ENCODE measurements around the gene SLC51B.

The SLC51B gene

DNA sequence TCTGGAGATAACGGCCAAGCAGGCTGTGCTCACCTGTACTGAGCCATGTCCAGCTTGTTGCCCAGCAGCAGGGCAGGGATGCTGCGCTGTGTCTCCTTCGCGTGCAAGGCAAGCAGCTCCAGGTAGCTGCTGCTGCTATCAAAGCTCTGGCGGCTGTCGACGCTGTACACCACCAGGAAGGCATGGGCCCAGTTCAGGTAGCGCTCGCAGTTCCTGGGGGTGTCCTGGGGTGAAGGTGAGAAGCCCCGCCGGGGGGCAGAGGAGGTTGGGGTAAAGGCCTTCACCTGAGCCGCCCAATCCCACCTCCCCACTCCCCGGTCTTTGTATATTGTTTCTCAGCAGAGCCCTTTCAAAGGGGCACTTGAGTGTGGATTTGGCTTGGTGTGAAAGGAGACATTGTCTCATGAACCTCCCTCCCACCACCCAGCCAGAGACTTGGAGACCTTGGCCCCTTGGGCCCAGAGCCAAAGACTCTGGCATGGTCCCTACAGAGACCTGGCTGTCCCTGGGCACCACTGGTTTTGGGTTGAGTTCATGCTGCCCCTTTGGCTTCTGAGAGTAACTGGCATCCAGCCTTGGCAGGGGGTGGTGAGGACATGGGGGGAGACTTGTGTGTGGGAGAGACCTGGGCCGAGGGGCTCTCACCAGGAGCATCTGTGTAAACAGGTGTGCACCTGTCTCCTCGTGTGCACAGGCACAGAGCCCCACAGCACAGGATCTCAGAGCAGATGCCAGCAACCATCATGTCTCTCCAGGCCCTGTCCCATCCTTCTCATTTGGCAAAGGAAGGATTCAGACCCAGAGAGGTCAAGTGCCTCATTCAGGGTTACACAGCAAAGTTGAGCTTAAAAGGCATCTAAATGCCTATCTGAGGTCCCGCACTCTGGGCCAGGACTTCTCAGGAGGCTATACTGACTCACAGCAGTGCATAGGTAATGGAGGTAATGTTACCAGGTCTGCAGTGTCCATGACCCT, 13.5 kb downstream of the SLC51B start:
- Histone ChIP-seq H4K20me1 (ENCODE audit: insufficient read depth, low read length) (no peaks in the 10 kb centered on the region), H3K36me3 (replicated peaks; ENCODE audit: low read depth, low read length) (no peaks in the 10 kb centered on the region)

GRCh38 chr15:65059369-65059750, 14.2 kb downstream of the SLC51B start:
- Histone ChIP-seq H3K4me1 (ENCODE audit: low read length) (no peaks in the 10 kb centered on the region; the same call in 1 of the 2 replicates), H3K9ac (ENCODE audit: low read length) (no peak overlapping the region), H3K9me3 (ENCODE audit: insufficient read depth, low read length) (no peaks in the 10 kb centered on the region), H3K4me3 (ENCODE audit: low read length) (no peak overlapping the region), H3K27me3 (ENCODE audit: low read depth, low read length) (no peaks in the 10 kb centered on the region), H2AFZ (ENCODE audit: low read depth, low read length) (no peak overlapping the region), H3K27ac (ENCODE audit: low read length) (no peak overlapping the region), H3K79me2 (ENCODE audit: low read length) (no peaks in the 10 kb centered on the region), H3K4me2 (ENCODE audit: low read length) (no peak overlapping the region), H4K20me1 (ENCODE audit: insufficient read depth, low read length) (no peaks in the 10 kb centered on the region), H3K36me3 (replicated peaks; ENCODE audit: low read depth, low read length) (no peaks in the 10 kb centered on the region)
- TF ChIP-seq CTCF (IDR thresholded peaks at IDR 0.05; ENCODE audit: low read depth, low read length) = no peak
- TF ChIP-seq EZH2phosphoT487 (IDR thresholded peaks at IDR 0.05; ENCODE audit: low read depth) = no peak

More for the DNA sequence above, 13.5 kb downstream of the SLC51B start:
- no peak overlapping the region for H2AFZ ChIP-seq (ENCODE audit: low read depth, low read length)
- H3K27me3 ChIP-seq (ENCODE audit: low read depth, low read length) = no peaks in the 10 kb centered on the region
- H3K4me3 ChIP-seq (ENCODE audit: low read length) = no peak overlapping the region
- no peaks in the 10 kb centered on the region for H3K79me2 ChIP-seq (ENCODE audit: low read length)
- no peaks in the 10 kb centered on the region; the same call in 1 of the 2 replicates for H3K4me1 ChIP-seq (ENCODE audit: low read length)
- H3K4me2 ChIP-seq (ENCODE audit: low read length) = no peak overlapping the region
- TF ChIP-seq CTCF (IDR thresholded peaks at IDR 0.05; ENCODE audit: low read depth, low read length) (no peak), EZH2phosphoT487 (IDR thresholded peaks at IDR 0.05; ENCODE audit: low read depth) (no peak)
- no peak overlapping the region for H3K9ac ChIP-seq (ENCODE audit: low read length)
- H3K9me3 ChIP-seq (ENCODE audit: insufficient read depth, low read length) = no peaks in the 10 kb centered on the region
- H3K27ac ChIP-seq (ENCODE audit: low read length) = no peak overlapping the region

DNA sequence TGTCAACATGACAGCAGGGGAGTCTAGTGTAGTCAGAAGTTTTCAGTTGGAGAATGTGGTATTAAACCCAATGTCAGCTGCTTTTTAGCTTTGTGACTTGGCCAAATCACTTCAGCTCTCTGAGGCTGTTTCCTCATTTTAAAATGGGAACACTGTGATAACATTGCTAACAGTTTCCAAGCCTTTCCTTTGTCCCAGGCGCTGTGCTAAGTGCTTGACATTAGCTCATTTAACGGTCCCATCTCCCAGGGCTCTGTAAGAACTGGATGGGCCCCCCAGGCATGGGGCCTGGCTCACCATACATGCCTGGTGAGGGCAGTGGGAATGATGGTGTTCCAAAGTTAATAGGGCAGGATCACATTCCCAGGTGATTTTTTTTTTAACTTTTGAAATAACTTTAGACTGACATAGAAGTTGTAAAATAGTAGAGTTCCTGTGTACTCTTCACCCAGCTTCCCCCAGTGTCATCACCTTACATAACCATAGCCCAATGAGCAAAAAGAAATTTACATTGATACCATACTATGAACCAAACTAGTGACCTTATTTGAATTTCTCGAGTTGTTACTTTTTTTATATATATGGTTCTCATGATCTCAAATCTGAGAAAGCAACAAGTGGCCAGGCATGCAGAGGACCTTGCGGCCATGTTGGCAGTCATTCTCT, 14.9 kb downstream of the SLC51B start:
- H3K27me3 ChIP-seq (ENCODE audit: low read depth, low read length) = 0 out of 2 replicates have a peak, but pooled peaks cover 2% of the 10 kb centered on the region
- no peak for TF ChIP-seq CTCF (IDR thresholded peaks at IDR 0.05; ENCODE audit: low read depth, low read length)
- no peaks in the 10 kb centered on the region for H3K36me3 ChIP-seq (replicated peaks; ENCODE audit: low read depth, low read length)
- H3K9me3 ChIP-seq (ENCODE audit: insufficient read depth, low read length) = no peaks in the 10 kb centered on the region
- no peaks in the 10 kb centered on the region; the same call in 1 of the 2 replicates for H3K4me1 ChIP-seq (ENCODE audit: low read length)
- H3K79me2 ChIP-seq (ENCODE audit: low read length) = no peaks in the 10 kb centered on the region
- no peak overlapping the region for H3K9ac ChIP-seq (ENCODE audit: low read length)
- no peak overlapping the region for H3K4me3 ChIP-seq (ENCODE audit: low read length)
- no peaks in the 10 kb centered on the region for H4K20me1 ChIP-seq (ENCODE audit: insufficient read depth, low read length)
- H2AFZ ChIP-seq (ENCODE audit: low read depth, low read length) = no peak overlapping the region
- H3K4me2 ChIP-seq (ENCODE audit: low read length) = no peak overlapping the region
- H3K27ac ChIP-seq (ENCODE audit: low read length) = no peak overlapping the region
